HG02588 (cell line): Measurements from ENCODE around the gene TMEM25.
"Not testable (repeated sequence)": the region's sequence is repeated elsewhere in the genome, so short reads cannot be mapped to it uniquely, and the experiment has no call there.

Experiments
- ATAC-seq: cut with Tn5 transposase; IDR thresholded peaks from one replicate; pipeline ENCODE4 v1.9.1; 2021; ENCODE audit warnings: mild to moderate bottlenecking, moderate library complexity; ENCODE audit not compliant: unreplicated experiment

TMEM25 gene

GRCh38 chr11:118530683-118531596 is at the start of gene TMEM25:
TSS of gene TMEM25 (plus strand) at chr11:118531192. CDS start at chr11:118531802, 610 bp downstream.
- ATAC-seq = peak; percentile 78

DNA sequence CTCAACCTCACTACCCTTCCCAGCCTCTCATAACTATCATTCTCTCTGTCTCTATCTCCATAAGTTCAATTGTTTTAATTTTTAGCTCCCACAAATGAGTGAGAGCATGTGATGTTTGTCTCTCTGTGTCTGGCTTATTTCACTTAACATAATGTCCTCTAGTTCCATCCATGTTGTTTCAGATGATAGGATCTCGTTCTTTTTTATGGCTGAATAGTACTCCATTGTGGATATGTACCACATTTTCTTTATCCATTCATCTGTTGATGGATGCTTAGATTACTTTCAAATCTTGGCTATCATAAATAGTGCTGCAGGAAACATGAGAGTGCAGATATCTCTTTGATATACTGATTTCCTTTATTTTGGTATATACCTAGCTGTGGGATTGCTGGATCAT is 49.8 kb upstream of the TMEM25 start:
- not testable (repeated sequence) for ATAC-seq

DNA sequence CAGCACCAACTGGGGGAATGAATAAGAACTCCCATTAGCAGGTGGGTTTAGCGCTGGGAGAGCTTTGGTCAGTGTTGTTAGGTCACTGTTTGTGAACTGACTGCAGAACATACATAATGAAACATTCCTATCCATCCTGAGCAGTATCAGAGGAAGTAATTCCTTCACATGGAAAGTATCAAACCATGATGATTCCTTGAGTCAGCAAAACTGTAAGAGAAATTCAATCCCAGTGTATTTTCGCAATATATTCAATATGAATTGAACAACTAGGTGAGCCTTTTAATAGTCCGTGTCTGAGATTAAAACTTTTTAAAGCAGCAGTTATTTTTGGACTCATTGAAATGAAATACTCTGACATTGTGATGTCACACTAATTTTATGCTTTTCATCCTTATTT is 46.6 kb upstream of the TMEM25 start:
- ATAC-seq = no peak

DNA sequence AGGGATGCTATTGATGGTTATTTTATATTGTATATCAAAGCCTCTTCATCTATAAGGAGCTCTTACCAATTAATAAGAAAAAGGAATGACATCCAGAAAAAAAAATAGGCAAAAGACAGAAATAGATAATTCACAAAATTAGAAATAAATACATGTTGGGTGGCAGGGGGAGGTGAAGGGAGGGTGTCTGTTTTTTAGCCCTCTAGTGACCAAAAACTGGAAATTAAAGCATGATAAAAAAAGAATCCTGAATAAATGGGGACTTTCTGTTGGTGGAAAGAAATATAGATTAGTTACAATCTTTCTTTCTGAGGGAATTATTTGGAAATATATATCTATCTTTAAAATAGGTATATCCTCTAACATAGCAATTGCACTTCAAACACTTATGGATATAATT is 45.7 kb upstream of the TMEM25 start:
- ATAC-seq = no peak

GRCh38 chr11:118488480-118489109 is 42.4 kb upstream of the TMEM25 start:
- ATAC-seq = no peak

DNA sequence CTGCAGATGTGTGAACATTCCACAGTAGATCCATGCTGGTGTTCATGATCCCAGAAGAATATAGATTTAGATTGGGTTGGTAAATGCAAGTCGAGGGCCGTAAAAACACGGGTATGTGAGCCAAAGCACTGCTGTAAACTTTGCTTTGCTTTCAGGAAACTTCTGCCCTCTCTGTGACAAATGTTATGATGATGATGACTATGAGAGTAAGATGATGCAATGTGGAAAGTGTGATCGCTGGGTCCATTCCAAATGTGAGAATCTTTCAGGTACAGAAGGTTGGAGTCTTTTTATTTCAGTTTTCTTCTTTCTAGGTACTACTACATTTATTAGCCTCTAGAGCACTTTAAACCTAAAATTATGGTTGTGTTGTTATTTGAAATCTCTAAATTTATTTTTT is 40.0 kb upstream of the TMEM25 start:
- ATAC-seq = no peak

DNA sequence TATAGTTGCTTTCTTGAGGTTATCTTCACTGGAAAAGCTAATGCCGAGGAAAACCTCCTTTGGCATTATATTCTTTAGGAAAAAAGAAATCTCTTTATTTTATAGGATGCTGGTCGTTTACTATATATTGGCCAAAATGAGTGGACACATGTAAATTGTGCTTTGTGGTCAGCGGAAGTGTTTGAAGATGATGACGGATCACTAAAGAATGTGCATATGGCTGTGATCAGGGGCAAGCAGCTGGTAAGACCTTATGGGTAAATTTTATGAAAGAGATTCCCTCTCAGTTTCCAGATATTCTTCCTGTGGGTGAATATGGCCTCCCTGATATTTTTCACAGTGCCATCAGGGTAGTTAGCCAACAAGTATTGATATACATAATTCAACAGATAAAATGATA is 33.2 kb upstream of the TMEM25 start:
- no peak for ATAC-seq

DNA sequence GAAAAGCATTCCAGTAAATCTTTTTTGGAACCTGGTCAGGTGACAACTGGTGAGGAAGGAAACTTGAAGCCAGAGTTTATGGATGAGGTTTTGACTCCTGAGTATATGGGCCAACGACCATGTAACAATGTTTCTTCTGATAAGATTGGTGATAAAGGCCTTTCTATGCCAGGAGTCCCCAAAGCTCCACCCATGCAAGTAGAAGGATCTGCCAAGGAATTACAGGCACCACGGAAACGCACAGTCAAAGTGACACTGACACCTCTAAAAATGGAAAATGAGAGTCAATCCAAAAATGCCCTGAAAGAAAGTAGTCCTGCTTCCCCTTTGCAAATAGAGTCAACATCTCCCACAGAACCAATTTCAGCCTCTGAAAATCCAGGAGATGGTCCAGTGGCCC is 27.8 kb upstream of the TMEM25 start:
- no peak for ATAC-seq

GRCh38 chr11:118511601-118512000 is 19.4 kb upstream of the TMEM25 start:
- no peak for ATAC-seq

GRCh38 chr11:118514103-118514502 is 16.9 kb upstream of the TMEM25 start:
- ATAC-seq = no peak

GRCh38 chr11:118519549-118519948 is 11.4 kb upstream of the TMEM25 start:
- no peak for ATAC-seq

DNA sequence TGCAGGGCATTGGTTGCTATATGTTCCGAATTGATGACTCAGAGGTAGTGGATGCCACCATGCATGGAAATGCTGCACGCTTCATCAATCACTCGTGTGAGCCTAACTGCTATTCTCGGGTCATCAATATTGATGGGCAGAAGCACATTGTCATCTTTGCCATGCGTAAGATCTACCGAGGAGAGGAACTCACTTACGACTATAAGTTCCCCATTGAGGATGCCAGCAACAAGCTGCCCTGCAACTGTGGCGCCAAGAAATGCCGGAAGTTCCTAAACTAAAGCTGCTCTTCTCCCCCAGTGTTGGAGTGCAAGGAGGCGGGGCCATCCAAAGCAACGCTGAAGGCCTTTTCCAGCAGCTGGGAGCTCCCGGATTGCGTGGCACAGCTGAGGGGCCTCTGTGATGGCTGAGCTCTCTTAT is 9.1 kb upstream of the TMEM25 start:
- ATAC-seq = no peak

- ATAC-seq = no peak
These were observed 8.4 kb upstream of the TMEM25 start for GRCh38 chr11:118522571-118523072.

DNA sequence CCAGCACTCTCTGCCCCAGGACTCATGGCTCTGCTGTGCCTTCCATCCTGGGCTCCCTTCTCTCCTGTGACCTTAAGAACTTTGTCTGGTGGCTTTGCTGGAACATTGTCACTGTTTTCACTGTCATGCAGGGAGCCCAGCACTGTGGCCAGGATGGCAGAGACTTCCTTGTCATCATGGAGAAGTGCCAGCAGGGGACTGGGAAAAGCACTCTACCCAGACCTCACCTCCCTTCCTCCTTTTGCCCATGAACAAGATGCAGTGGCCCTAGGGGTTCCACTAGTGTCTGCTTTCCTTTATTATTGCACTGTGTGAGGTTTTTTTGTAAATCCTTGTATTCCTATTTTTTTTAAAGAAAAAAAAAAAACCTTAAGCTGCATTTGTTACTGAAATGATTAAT is 6.6 kb upstream of the TMEM25 start:
- ATAC-seq = no peak

GRCh38 chr11:118524757-118525470 is 6.1 kb upstream of the TMEM25 start:
- ATAC-seq = no peak

GRCh38 chr11:118526688-118527087 is 4.3 kb upstream of the TMEM25 start:
- ATAC-seq = no peak

DNA sequence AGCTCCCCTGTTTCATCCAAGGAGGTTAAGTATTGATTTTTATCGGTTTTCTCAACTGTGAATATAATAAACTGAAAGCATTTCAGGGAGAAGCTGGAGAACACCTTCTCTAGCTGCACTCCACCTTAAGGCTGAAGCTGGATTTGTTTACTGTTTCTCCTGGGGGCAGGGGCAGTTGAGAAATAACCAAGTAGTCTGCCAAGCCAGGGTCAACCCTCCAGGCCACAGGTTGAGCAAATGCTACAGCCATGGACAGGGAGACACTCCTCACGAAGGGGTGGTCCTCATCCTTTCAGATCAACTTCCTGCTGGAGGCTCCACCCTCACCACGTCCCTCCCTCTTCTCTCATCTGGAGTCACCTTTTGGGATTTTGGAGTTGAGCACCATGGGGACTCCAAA is 3.9 kb upstream of the TMEM25 start, which contains the start of gene TTC36:
Gene TTC36 (plus strand): TSS at position 366 of the 400 bp plus-strand sequence. CDS start 21 bp downstream, at position 387.
- ATAC-seq = no peak

- ATAC-seq = no peak
These were observed 2.5 kb upstream of the TMEM25 start for GRCh38 chr11:118528511-118528910.

- no peak for ATAC-seq
These were observed 1.3 kb upstream of the TMEM25 start for GRCh38 chr11:118529584-118530175.

- ATAC-seq = no peak
These were observed 761 bp upstream of the TMEM25 start for GRCh38 chr11:118530180-118530682.
